ENCODE measurements around the gene CAPRIN2. TPM values are rescaled to one million over a fixed set of nuclear protein-coding genes. Genes with fewer than 3 reads are reported as not detected.

The CAPRIN2 gene
- total RNA-seq, 4 donors from 2014 or later = 16.1 to 153 (median 28.1) TPM

DNA sequence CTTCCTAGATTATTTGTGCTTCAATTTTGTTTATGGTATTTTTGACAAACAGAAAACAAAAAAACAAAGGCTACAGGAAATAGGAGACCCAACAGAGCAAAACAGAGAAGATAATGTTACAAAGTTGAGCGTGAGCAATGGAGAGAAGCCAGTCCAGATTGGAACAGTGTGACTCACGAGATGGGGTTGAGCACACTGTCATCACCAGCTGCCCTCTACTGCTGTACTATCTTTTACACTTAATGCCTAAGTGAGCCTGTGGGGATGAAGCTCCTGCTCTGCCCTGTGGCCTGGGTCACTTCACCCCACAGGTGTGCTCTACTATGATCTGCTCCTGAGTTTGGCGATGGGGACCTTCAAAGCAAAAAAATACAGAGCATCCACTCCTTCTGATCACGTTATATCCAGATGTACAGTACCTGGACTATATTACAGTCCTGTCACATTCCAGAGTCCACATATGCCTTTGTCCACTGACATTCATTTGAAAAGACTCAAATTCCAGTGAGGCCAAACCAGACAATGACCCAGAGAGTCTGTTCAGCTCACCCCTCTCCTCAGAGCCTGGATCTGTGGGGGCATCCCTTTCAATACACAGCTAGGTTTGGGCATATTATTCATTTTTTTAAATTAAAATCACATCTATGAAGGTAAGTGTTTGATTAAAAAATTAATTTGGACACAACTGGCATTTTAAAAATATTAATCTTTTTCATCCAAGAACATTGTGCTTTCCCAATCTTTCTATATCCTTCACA is 63.5 kb downstream of the CAPRIN2 start:
- no peak overlapping the region for H3K4me3 ChIP-seq
- no peak for TF ChIP-seq POLR2A (IDR thresholded peaks at IDR 0.05)
- TF ChIP-seq, protein P1, sequence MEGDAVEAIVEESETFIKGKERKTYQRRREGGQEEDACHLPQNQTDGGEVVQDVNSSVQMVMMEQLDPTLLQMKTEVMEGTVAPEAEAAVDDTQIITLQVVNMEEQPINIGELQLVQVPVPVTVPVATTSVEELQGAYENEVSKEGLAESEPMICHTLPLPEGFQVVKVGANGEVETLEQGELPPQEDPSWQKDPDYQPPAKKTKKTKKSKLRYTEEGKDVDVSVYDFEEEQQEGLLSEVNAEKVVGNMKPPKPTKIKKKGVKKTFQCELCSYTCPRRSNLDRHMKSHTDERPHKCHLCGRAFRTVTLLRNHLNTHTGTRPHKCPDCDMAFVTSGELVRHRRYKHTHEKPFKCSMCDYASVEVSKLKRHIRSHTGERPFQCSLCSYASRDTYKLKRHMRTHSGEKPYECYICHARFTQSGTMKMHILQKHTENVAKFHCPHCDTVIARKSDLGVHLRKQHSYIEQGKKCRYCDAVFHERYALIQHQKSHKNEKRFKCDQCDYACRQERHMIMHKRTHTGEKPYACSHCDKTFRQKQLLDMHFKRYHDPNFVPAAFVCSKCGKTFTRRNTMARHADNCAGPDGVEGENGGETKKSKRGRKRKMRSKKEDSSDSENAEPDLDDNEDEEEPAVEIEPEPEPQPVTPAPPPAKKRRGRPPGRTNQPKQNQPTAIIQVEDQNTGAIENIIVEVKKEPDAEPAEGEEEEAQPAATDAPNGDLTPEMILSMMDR (IDR thresholded peaks at IDR 0.05) = no peak
- peaks cover 0 to 1% (median 0%) of the 10 kb centered on the region in 3 donors for H3K36me3 ChIP-seq
- peaks cover 0 to 25% (median 0%) of the 10 kb centered on the region in 4 donors for H3K4me1 ChIP-seq
- no peaks in the 10 kb centered on the region for H3K27me3 ChIP-seq
- H3K27ac ChIP-seq = no peak overlapping the region
- peak in 1 of 3 donors; percentile 50 for DNase-seq
- no peaks in the 10 kb centered on the region for H3K9me3 ChIP-seq

- no peak for DNase-seq
- H3K4me3 ChIP-seq = no peak overlapping the region
- H3K4me1 ChIP-seq = peaks cover 0 to 6% (median 0%) of the 10 kb centered on the region in 4 donors
- peaks cover 0 to 28% (median 0%) of the 10 kb centered on the region in 3 donors for H3K36me3 ChIP-seq
- no peaks in the 10 kb centered on the region for H3K27me3 ChIP-seq
- no peak overlapping the region for H3K27ac ChIP-seq
- H3K9me3 ChIP-seq = no peaks in the 10 kb centered on the region
- TF ChIP-seq, protein P1 (IDR thresholded peaks at IDR 0.05) = no peak
- no peak for TF ChIP-seq POLR2A (IDR thresholded peaks at IDR 0.05)
Observed at GRCh38 chr12:30687265-30687986, 67.3 kb downstream of the CAPRIN2 start.

GRCh38 chr12:30679241-30679640 is 75.5 kb downstream of the CAPRIN2 start:
- H3K9me3 ChIP-seq = no peaks in the 10 kb centered on the region
- H3K27me3 ChIP-seq = no peaks in the 10 kb centered on the region
- DNase-seq = no peak
- H3K36me3 ChIP-seq = peaks cover 0 to 62% (median 0%) of the 10 kb centered on the region in 3 donors
- H3K4me3 ChIP-seq = no peak overlapping the region
- no peak for TF ChIP-seq POLR2A (IDR thresholded peaks at IDR 0.05)
- TF ChIP-seq, protein P1 (IDR thresholded peaks at IDR 0.05) = no peak
- no peak overlapping the region for H3K27ac ChIP-seq
- no peaks in the 10 kb centered on the region for H3K4me1 ChIP-seq

- H3K36me3 ChIP-seq = peaks cover 0 to 64% (median 0%) of the 10 kb centered on the region in 3 donors
- DNase-seq = no peak
- H3K27ac ChIP-seq = no peak overlapping the region
- H3K4me1 ChIP-seq = no peaks in the 10 kb centered on the region
- TF ChIP-seq, protein P1 (IDR thresholded peaks at IDR 0.05) = no peak
- TF ChIP-seq POLR2A (IDR thresholded peaks at IDR 0.05) = no peak
- no peak overlapping the region for H3K4me3 ChIP-seq
- H3K9me3 ChIP-seq = no peaks in the 10 kb centered on the region
- no peaks in the 10 kb centered on the region for H3K27me3 ChIP-seq
Observed at GRCh38 chr12:30678221-30678620, 76.5 kb downstream of the CAPRIN2 start.

- Histone ChIP-seq H3K27me3 (no peaks in the 10 kb centered on the region), H3K4me3 (no peak overlapping the region), H3K27ac (no peak overlapping the region), H3K4me1 (no peaks in the 10 kb centered on the region), H3K9me3 (no peaks in the 10 kb centered on the region), H3K36me3 (peaks cover 0 to 60% (median 0%) of the 10 kb centered on the region in 3 donors)
- TF ChIP-seq POLR2A (IDR thresholded peaks at IDR 0.05) = no peak
- TF ChIP-seq, protein P1 (IDR thresholded peaks at IDR 0.05) = no peak
- DNase-seq = no peak
Observed at GRCh38 chr12:30661210-30661609, 93.5 kb downstream of the CAPRIN2 start.

Other genes with a start within 250 kb of the CAPRIN2 start
- gene IPO8, start 59.1 kb downstream of the CAPRIN2 start, total RNA-seq = 10 to 100 TPM; 40.1 to 65.2 (median 59.3) TPM
- gene TSPAN11, start 171.8 kb upstream of the CAPRIN2 start, total RNA-seq = 10 to 100 TPM in 1 of 4 donors, 1 to 10 TPM in 2, under 1 TPM in 1; 0.18 to 12.4 (median 1.5) TPM